ENCODE results near the gene NCAPG. TPM values are rescaled to one million over a fixed set of nuclear protein-coding genes. Genes with fewer than 3 reads are reported as not detected.

The NCAPG gene
- total and polyA plus RNA-seq, 9 of the 15 experiments (the other 6 are each of a cell fraction or from before 2014, with no cell fraction given): 25.6 to 102 (median 65.3) TPM

GRCh38 chr4:17810260-17811077, at the start of gene NCAPG, which contains the start of gene DCAF16 (continued):
- TF ChIP-seq ATF6 (CRISPR knock-in tag; IDR thresholded peaks at IDR 0.05) (no peak; the same call in 1 of the 2 replicates), MEF2A (IDR thresholded peaks at IDR 0.05; ENCODE audit: control insufficient read depth, low read depth, low read length) (no peak), HMGN3 (IDR thresholded peaks at IDR 0.05; ENCODE audit: borderline replicate concordance, extremely low read depth, insufficient read length, low read depth, low read length) (peak; percentile 65), SMARCC2 (IDR thresholded peaks at IDR 0.05; ENCODE audit: low read depth) (no peak), MAFF (IDR thresholded peaks at IDR 0.05; ENCODE audit: low read length) (peak; percentile 79; the same call in 1 of the 2 replicates), DACH1 (IDR thresholded peaks at IDR 0.05; ENCODE audit: partially characterized antibody) (no peak), HDAC6 (IDR thresholded peaks at IDR 0.05; ENCODE audit: low read depth, low read length) (no peak), BACH1 (tag; IDR thresholded peaks at IDR 0.05) (no peak), CTCF (IDR thresholded peaks at IDR 0.05 in 2 of 3, conservative IDR thresholded peaks at IDR 0.05 in 1 of 3; ENCODE audit: insufficient read depth in 2 of 3, low read depth in 1 of 3, low read length in 3 of 3) (peak in 1 of 3 experiments; percentile 30; a peak in 1 of 6 replicates), CUX1 (CRISPR knock-in tag; IDR thresholded peaks at IDR 0.05) (no peak), ASH1L (IDR thresholded peaks at IDR 0.05; ENCODE audit: borderline replicate concordance, low read depth, partially characterized antibody) (no peak), PHB2 (IDR thresholded peaks at IDR 0.05; ENCODE audit: low read depth) (no peak), TAF1 (IDR thresholded peaks at IDR 0.05; ENCODE audit: control insufficient read depth, extremely low read depth, insufficient read depth, low read length, severe bottlenecking) (peak; percentile 81), E2F1 (CRISPR knock-in tag; IDR thresholded peaks at IDR 0.05) (peak; percentile 99)

Data from K562 (cell line).